GM15510 (cell line): ENCODE data around the gene PRKAG2.

Source experiments
- POLR2A ChIP-seq: IDR thresholded peaks from 3 replicates; pipeline ENCODE4 v1.6.1; 2011; ENCODE audit warnings: borderline replicate concordance; ENCODE audit not compliant: insufficient read length; ENCODE audit errors: extremely low read depth

PRKAG2 gene

DNA sequence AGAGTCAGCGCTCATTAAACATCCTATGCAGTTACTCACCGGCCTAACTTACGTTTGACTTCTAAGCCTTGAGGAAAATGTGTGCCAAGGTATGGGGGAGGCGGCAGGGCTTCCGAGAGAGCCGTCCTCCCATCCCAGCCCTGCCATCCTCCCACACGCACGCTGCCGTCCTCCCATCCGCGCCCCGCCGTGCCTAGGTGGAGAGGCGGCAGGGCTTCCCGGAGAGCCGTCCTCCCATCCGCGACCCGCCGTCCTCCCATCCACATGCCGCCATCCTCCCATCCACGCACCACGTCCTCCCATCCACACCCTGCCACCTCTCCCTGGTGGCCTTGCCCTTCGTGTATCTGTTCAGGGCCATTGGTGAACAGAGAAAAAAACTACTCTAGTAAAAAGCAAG lies 162.7 kb downstream of the PRKAG2 start:
- TF ChIP-seq POLR2A = no peak

DNA sequence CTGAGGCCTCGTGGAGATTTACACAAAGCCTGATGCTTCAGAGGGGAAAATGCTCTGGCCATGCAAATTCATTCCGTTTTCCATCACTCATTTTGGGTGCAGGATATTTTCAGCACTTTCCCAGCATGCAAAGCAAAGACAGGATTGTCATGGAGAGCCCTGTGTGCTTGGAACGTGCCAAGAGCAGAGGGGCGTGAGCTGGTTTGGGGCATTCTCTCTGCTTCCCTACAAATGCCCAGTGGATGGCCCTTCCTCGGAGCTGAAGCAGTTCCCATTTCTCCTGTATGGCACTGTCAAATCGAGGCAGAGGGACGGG lies 164.1 kb downstream of the PRKAG2 start:
- TF ChIP-seq POLR2A = no peak

DNA sequence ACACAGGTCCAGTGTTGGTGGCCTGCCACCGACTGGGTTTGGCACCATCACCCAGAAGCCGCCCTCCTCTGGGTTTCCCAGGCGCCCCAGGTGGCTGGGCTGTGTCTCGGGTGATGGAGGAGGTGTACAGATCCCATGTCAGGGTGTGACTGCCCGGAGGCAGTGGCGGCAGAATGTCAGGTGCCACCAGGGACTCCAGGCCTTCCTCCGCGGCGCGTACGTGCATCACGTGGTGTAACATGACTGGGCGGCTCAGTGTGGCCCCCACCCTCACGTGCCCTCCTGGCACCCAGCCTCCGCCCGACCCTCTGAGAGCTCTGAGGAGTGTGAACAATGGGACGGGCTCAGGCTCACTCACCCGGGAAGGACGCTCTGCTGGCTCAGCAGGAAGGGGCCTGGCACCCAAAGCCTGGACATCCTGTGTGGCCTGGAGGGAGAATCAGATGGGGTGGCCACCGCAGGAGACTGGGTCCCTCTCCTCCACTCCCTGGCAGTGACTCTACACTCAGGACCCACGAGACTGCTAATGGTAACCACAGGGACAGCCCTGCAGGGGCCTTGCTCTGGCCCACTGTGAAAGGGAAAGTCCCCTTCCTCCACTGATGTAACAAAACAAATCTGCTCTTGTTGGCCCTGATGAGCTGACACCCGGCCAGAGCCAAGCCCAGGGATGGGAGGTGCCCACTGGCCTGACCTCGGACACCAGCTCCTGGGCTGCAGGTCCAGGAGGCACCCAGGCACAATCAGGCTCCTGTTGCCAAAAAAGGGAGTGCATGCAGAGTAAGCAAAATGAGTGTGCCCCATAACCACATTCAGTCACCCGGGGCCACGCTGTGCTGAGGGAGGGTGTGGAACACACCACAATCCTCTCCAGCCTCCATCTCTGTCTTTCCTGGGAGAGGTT lies 164.8 kb downstream of the PRKAG2 start:
- no peak for TF ChIP-seq POLR2A

- TF ChIP-seq POLR2A = no peak
These were observed 165.5 kb downstream of the PRKAG2 start for GRCh38 chr7:151711435-151711872.

DNA sequence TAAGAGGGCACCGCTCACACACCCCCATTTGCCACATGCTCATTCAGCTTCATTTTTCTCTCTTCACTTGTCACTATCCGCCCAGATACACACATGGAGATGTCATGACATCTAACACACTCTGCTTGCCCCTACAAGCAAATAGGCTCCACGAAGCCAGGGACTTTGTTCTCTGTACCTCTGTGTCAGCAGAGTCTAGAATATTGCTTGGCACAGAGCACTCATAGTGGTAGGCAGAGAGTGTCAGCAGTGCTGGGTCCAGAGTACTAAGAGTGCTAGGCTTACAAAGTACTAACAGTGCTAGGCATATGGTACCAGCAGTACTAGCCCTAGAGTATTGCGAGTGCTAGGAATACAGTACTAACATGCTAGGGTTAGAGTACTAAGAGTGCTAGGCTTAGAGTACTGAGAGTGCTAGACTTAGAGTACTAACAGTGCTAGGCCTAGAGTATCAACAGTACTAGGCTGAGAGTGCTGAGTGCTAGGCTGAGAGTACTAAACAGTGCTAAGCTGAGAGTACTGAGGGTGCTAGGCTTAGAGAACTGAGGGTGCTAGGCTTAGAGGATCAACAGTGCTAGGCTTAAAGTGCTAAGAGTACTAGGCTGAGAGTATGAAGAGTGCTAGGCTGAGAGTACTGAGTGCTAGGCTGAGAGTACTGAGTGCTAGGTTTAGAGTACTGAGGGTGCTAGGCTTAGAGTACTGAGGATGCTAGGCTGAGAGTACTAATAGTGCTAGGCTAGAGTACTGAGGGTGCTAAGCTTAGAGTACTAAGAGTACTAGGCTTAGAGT lies 166.1 kb downstream of the PRKAG2 start:
- no peak for TF ChIP-seq POLR2A

DNA sequence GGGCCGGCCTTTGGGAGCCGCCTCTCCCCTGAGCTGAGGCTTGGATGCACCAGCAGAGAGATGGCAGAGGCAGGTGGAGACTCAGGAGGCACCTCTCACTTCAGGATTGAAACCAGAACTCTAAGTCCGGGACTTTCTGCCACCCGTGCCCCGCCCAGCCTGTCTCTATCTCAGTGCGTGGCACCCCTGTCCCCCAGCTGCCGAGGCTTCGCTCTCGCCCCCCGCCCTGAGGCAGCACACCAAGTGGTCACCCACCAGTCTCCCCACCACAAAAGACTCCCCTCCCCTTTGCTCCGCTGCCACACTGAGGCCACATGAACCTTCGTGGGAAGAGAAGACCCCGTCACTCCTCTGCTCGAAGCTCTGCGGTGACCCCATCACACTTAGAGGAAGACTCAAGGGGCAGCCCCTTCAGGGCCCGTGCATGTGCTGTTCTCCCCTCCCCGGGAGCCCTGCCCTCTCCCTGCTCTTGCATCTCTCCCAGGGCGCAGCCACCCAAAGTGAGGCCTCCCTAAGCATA lies 166.7 kb downstream of the PRKAG2 start:
- no peak for TF ChIP-seq POLR2A

DNA sequence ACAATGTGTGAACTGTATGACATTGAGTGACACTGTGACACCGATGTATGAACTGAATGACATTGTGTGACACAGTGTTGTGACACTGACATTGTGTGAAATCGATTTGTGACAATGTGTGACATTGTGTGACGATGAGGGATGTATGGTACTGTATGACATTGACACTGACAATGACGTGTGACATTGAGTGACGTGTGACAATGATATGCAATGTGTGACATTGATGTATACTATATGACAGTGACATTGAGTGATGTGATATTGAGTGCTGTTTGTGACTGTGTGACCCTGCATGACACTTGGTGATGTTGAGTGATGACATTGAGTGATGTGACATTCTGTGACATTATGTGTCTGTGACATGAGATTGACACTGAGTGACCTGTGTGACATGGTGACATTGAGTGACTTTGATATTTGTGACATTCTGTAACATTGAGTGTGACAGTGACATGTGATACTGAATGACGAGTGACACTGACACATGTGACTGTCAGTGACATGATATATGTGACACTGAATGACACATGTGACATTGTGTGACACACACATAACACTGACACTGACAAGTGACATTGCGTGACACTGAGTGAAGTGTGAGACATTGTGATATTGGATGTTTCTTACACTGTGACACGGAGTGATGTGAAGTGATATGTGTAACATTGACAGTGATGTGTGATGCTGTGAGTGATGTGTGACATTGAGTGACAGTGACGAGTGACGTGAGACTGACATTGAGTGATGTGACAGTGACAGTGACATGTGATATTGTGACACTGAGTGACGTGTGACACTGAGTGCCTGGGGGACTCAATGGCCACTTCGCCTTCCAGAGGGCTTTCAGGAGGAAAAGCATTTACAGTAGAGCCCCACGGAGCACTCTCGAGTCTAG lies 167.5 kb downstream of the PRKAG2 start:
- TF ChIP-seq POLR2A = no peak

GRCh38 chr7:151708610-151709009 lies 168.3 kb downstream of the PRKAG2 start:
- TF ChIP-seq POLR2A = no peak

- no peak for TF ChIP-seq POLR2A
These were observed 169.2 kb downstream of the PRKAG2 start for GRCh38 chr7:151707757-151708156.

DNA sequence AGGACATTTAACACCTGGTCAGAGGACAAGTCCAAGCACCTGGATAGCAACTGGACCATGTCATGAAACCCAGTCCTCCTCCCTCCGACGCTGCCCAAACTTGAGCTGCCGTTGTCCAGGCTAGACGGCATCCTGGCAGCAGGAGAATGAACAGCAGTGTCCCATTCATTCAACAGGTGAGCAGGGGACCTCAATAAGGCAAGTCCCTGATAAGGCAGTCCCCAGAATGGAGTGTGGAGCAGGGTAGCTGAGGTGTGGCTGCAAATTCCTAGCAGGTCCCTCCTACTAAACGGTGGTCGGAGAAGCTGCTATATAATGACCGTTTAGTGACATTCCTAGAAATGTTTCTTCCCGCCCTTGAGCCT lies 169.8 kb downstream of the PRKAG2 start:
- no peak for TF ChIP-seq POLR2A

DNA sequence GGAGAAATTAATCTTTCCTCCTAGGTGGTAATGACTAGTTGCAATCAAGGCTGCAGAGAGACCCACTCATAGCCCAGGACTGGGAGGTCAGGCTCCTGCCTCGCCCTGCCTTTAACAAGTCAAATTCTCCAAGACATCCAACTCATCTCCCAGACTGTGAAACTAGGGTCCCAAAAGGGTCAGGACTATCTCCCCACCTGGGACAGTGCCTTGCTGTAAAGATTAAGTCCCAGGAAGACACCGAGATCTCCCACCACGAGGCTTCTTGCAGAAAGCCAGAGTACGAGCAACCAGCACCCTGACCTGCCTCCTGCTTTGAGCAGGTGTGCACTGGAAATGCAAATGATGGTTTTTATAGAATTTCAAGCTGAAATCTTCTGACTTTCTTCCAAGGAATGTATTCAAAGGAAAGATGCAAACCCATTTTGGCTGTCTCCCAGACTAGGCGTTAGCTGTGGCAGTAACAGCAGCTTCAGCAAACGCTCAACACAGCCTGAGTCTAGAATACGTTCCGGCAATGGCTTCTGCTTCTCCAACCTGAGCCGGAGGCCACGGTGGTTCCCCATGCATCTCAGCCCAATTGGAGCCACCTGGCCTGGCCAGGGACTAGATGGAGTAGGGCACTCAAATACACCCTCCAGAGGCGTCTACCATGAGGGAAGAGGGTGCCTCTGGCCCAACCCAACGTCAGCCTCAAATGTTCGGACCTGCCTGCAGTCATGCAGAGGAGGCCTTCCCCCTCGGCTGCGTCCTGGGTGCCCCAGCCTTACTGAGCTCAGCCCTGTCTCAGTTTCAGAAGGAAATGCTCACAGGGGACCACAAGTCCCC lies 170.4 kb downstream of the PRKAG2 start:
- no peak for TF ChIP-seq POLR2A

DNA sequence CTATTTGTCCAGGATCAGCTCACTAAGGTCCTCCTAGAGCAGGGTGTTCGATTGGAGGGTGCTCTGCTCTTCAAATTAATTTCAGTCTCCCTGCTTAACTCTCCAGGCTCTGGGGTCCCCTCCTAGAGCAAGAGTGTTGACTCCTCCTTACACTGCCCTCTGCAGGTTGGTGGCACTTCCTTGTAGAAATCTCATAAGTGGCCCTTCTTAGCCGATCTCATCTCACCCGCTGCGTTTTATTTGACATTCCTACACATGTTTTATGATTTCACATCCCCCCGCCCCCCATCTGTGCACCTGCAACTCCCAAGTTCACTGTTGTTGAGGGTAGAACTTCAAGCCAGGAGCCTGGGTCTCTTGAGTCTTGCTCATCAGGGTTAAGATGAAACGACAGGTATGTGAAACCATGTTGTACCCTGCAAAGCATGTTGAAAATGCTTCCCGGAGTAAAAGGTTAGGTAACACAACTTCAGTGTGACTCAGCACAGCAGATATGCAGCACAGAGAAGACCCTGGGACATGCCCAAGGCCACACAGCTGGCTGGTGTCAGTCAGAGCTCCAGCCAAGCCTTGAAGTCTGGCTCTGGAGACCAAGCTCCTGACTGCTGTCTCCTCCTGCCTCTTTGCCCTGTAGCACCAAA lies 171.2 kb downstream of the PRKAG2 start:
- TF ChIP-seq POLR2A = no peak

DNA sequence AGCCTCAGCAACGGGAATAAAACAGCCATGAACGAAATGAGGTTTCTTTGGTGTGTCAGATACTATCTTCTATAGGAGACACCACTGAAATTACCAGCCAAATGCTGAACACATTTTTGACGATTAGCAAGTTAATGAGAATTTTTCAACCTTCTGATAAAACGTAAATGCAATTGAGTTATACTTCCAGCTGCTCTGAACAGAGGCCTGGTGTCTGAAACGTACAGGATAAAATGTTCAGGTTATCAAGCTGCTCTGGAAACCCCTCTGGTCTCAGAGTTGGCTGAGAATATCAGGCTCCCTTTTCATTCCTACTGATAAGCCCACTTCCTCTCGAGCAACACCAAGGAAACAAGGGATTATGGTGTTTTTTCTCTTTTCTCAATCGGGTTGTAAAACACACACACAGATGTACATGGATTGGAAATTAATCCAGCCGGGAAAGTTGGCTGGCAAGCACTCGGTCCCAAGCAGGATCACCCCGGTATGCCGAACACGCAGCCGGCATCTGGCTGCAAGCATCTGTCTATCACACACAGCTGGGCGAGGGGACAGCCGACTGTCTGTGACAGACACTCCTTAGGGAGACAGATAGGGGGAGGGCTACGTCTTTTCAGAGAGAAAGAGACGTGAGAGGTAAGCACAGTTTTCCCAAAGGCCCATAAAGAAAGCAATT lies 171.8 kb downstream of the PRKAG2 start:
- TF ChIP-seq POLR2A = no peak
